Measurements from ENCODE around the gene FYB1. TPM values are rescaled to one million over a fixed set of nuclear protein-coding genes. Genes with fewer than 3 reads are reported as not detected.

Gene FYB1
- total and polyA plus RNA-seq, 2 of the 8 experiments (the other 6 are each of a cell fraction or from before 2014, with no cell fraction given), result not detected

GRCh38 chr5:39203275-39203922, 16.0 kb downstream of the FYB1 start:
- Histone ChIP-seq H2BK5ac (ENCODE audit: low read depth, low read length) (no peak overlapping the region), H2BK120ac (replicated peaks; ENCODE audit: low read depth, low read length) (no peak overlapping the region), H4K8ac (ENCODE audit: extremely low read depth, insufficient read depth, low read length) (no peak overlapping the region), H4K20me1 (replicated peaks in 1 of 2; ENCODE audit: control insufficient read depth in 1 of 2, insufficient read depth in 2 of 2, low read length in 2 of 2) (no peaks in the 10 kb centered on the region), H3K23ac (ENCODE audit: insufficient read length) (no peak overlapping the region), H3K23me2 (ENCODE audit: low read depth, low read length) (no peaks in the 10 kb centered on the region), H3K4me2 (ENCODE audit: insufficient read depth in 1 of 2, low read depth in 2 of 2, low read length in 2 of 2) (no peak overlapping the region), H3K9me3 (ENCODE audit: insufficient read depth in 2 of 2, low read depth in 1 of 2, low read length in 1 of 2) (no peaks in the 10 kb centered on the region), H3K4ac (replicated peaks; ENCODE audit: insufficient read length, low read depth, low read length) (no peak overlapping the region), H3K9ac (replicated peaks in 1 of 4; ENCODE audit: extremely low read depth in 1 of 4, low read depth in 3 of 4, low read length in 3 of 4) (no peak overlapping the region), H3K14ac (ENCODE audit: insufficient read length) (no peak overlapping the region), H2AFZ (ENCODE audit: low read length) (no peak overlapping the region), H2BK15ac (ENCODE audit: low read length) (no peak overlapping the region), H3K27me3 (replicated peaks in 1 of 4; ENCODE audit: control insufficient read depth in 3 of 4, extremely low read depth in 1 of 4, insufficient read depth in 3 of 4, low read length in 3 of 4) (no peaks in the 10 kb centered on the region), H3K79me2 (ENCODE audit: control insufficient read depth in 1 of 2, insufficient read depth in 2 of 2, low read length in 2 of 2) (no peaks in the 10 kb centered on the region), H2AK5ac (ENCODE audit: low read depth, low read length) (no peak overlapping the region), H3K4me3 (ENCODE audit: extremely low read depth in 1 of 4, insufficient read depth in 2 of 4, low read depth in 3 of 4, low read length in 4 of 4) (no peak overlapping the region), H3K56ac (replicated peaks; ENCODE audit: insufficient read length, low read depth, low read length) (no peak overlapping the region), H4K5ac (ENCODE audit: insufficient read length, low read depth, low read length) (no peak overlapping the region), H3K27ac (ENCODE audit: low read depth, low read length) (no peak overlapping the region), H3K18ac (ENCODE audit: extremely low read depth, low read length) (no peak overlapping the region), H3K79me1 (ENCODE audit: low read depth, low read length) (no peaks in the 10 kb centered on the region), H4K91ac (replicated peaks; ENCODE audit: insufficient read length, low read length) (no peak overlapping the region), H3K36me3 (ENCODE audit: control insufficient read depth in 2 of 4, insufficient read depth in 4 of 4, low read length in 3 of 4) (no peaks in the 10 kb centered on the region), H3K4me1 (replicated peaks in 1 of 4; ENCODE audit: control insufficient read depth in 3 of 4, insufficient read depth in 4 of 4, low read length in 3 of 4) (no peaks in the 10 kb centered on the region), H2BK20ac (ENCODE audit: low read length) (no peak overlapping the region), H2BK12ac (ENCODE audit: low read depth, low read length) (no peak overlapping the region)
- POLR2A ChIA-PET (ENCODE audit: partially characterized antibody), result no interaction called here
- no peak for DNase-seq (ENCODE audit: low read depth in 1 of 2, low spot score in 2 of 2)
- CTCF ChIA-PET (ENCODE audit: partially characterized antibody), result interaction anchor here (0.7 to 7.4 kb wide), 3 partner anchors 14 to 368 kb away, joined by 3 to 44 read pairs (median 3); partner anchors contain the start of gene FYB1
- TF ChIP-seq TEAD4 (IDR thresholded peaks at IDR 0.05; ENCODE audit: low read depth, low read length), result no peak
- TF ChIP-seq POLR2AphosphoS5 (IDR thresholded peaks at IDR 0.05; ENCODE audit: low read depth, low read length), result no peak
- no peak for TF ChIP-seq GABPA (IDR thresholded peaks at IDR 0.05; ENCODE audit: borderline replicate concordance, insufficient read depth, low read length)
- TF ChIP-seq, protein P1, sequence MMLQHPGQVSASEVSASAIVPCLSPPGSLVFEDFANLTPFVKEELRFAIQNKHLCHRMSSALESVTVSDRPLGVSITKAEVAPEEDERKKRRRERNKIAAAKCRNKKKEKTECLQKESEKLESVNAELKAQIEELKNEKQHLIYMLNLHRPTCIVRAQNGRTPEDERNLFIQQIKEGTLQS (IDR thresholded peaks at IDR 0.05; ENCODE audit: insufficient read depth, low read depth, low read length), result no peak
- no peak for TF ChIP-seq POLR2A (IDR thresholded peaks at IDR 0.05; ENCODE audit: control extremely low read depth in 1 of 2, low read depth in 2 of 2, low read length in 2 of 2)
- no peak for TF ChIP-seq TCF12 (IDR thresholded peaks at IDR 0.05; ENCODE audit: low read depth, low read length)
- TF ChIP-seq KDM5A (IDR thresholded peaks at IDR 0.05; ENCODE audit: low read length), result no peak
- no peak for TF ChIP-seq TAF1 (IDR thresholded peaks at IDR 0.05; ENCODE audit: low read depth, low read length)
- TF ChIP-seq MAFK (IDR thresholded peaks at IDR 0.05; ENCODE audit: low read depth, low read length), result no peak
- 92% methylated on average over 1 of the region's 1 CpG; no CpG with 5 or more reads in 1 of the 2 experiments for WGBS, 2 experiments (ENCODE audit: extremely low coverage in 1 of 2, insufficient coverage in 1 of 2, insufficient read length in 1 of 2, insufficient replicate concordance in 2 of 2, low coverage in 1 of 2, low lambda C conversion rate in 2 of 2, missing lambda C conversion rate in 1 of 2)
- FAIRE-seq, result no peak

Measured in H1 (cell line).